Stimulated activated effector memory CD8-positive, alpha-beta T cell treated with anti-CD3 and anti-CD28 coated beads, Interleukin-12 subunit alpha, Interleukin-12 subunit beta, amount 100 ng/mL, for 72 hours (primary cell): ENCODE measurements around the gene AKR1B15.

Experiments used
- ATAC-seq: fragments of 150-1000 bp; cut with Tn5 transposase; 2 replicates; pipeline ENCODE4 v1.10.0; 2021
- DNase-seq, 2 donors: peaks; one replicate each; pipeline ENCODE4 v3.0.0; 2021 to 2022; ENCODE audit warnings: low spot score in 2 of 2
- H3K27ac Mint-ChIP-seq: one replicate; pipeline ENCODE4 v1.8.0; 2022; ENCODE audit warnings: mild to moderate bottlenecking, mixed read lengths
- H3K36me3 Mint-ChIP-seq: one replicate; pipeline ENCODE4 v1.8.0; 2022; ENCODE audit warnings: mild to moderate bottlenecking, mixed read lengths
- H3K4me1 Mint-ChIP-seq: one replicate; pipeline ENCODE4 v1.8.0; 2022; ENCODE audit warnings: mixed read lengths
- H3K4me3 Mint-ChIP-seq: one replicate; pipeline ENCODE4 v1.8.0; 2022; ENCODE audit warnings: mild to moderate bottlenecking, mixed read lengths
- H3K9me3 Mint-ChIP-seq: one replicate; pipeline ENCODE4 v1.8.0; 2022; ENCODE audit warnings: mixed read lengths

AKR1B15 gene

GRCh38 chr7:134611611-134612151 lies 62.8 kb downstream of the AKR1B15 start:
- DNase-seq (no peak), ATAC-seq (no peak)
- no peaks in the 10 kb centered on the region for H3K36me3 Mint-ChIP-seq
- no peak overlapping the region for H3K4me3 Mint-ChIP-seq
- H3K27ac Mint-ChIP-seq, result no peak overlapping the region
- H3K9me3 Mint-ChIP-seq, result no peaks in the 10 kb centered on the region
- H3K4me1 Mint-ChIP-seq, result peaks cover 10% of the 10 kb centered on the region

GRCh38 chr7:134612197-134612596 lies 63.3 kb downstream of the AKR1B15 start:
- ATAC-seq (no peak), DNase-seq (no peak)
- Mint-ChIP-seq H3K27ac (no peak overlapping the region), H3K4me3 (no peak overlapping the region), H3K4me1 (peaks cover 10% of the 10 kb centered on the region), H3K9me3 (no peaks in the 10 kb centered on the region), H3K36me3 (no peaks in the 10 kb centered on the region)

GRCh38 chr7:134613623-134614347 lies 64.9 kb downstream of the AKR1B15 start:
- H3K4me3 Mint-ChIP-seq, result no peak overlapping the region
- no peaks in the 10 kb centered on the region for H3K9me3 Mint-ChIP-seq
- H3K4me1 Mint-ChIP-seq, result peaks cover 14% of the 10 kb centered on the region
- DNase-seq (peak in 1 of 2 donors; percentile 61), ATAC-seq (peak; percentile 92)
- peak overlapping the region; percentile 54 for H3K27ac Mint-ChIP-seq
- H3K36me3 Mint-ChIP-seq, result no peaks in the 10 kb centered on the region

GRCh38 chr7:134616611-134617010 lies 67.7 kb downstream of the AKR1B15 start:
- Mint-ChIP-seq H3K4me1 (peaks cover 14% of the 10 kb centered on the region), H3K36me3 (no peaks in the 10 kb centered on the region), H3K27ac (no peak overlapping the region), H3K4me3 (no peak overlapping the region), H3K9me3 (no peaks in the 10 kb centered on the region)
- DNase-seq (no peak), ATAC-seq (no peak)

- Mint-ChIP-seq H3K27ac (no peak overlapping the region), H3K4me1 (peaks cover 10% of the 10 kb centered on the region), H3K9me3 (no peaks in the 10 kb centered on the region), H3K36me3 (no peaks in the 10 kb centered on the region), H3K4me3 (no peak overlapping the region)
- DNase-seq (no peak), ATAC-seq (no peak)
Measured at GRCh38 chr7:134618756-134619530, 70.0 kb downstream of the AKR1B15 start.

- peak; percentile 58 for ATAC-seq
- H3K36me3 Mint-ChIP-seq, result no peaks in the 10 kb centered on the region
- peaks cover 4% of the 10 kb centered on the region for H3K4me1 Mint-ChIP-seq
- H3K27ac Mint-ChIP-seq, result no peak overlapping the region
- H3K9me3 Mint-ChIP-seq, result no peaks in the 10 kb centered on the region
- DNase-seq, result no peak
- H3K4me3 Mint-ChIP-seq, result no peak overlapping the region
Measured at GRCh38 chr7:134619627-134620331, 70.9 kb downstream of the AKR1B15 start.

- Mint-ChIP-seq H3K4me1 (peaks cover 4% of the 10 kb centered on the region), H3K36me3 (no peaks in the 10 kb centered on the region), H3K9me3 (no peaks in the 10 kb centered on the region), H3K27ac (no peak overlapping the region), H3K4me3 (no peak overlapping the region)
- ATAC-seq, result no peak
- DNase-seq, result no peak
Measured at GRCh38 chr7:134622303-134622995, 73.5 kb downstream of the AKR1B15 start.

- ATAC-seq, result no peak
- Mint-ChIP-seq H3K9me3 (no peaks in the 10 kb centered on the region), H3K4me1 (no peaks in the 10 kb centered on the region), H3K27ac (no peak overlapping the region), H3K4me3 (no peak overlapping the region), H3K36me3 (no peaks in the 10 kb centered on the region)
- no peak for DNase-seq
Measured at GRCh38 chr7:134623193-134623592, 74.3 kb downstream of the AKR1B15 start.

- no peaks in the 10 kb centered on the region for H3K4me1 Mint-ChIP-seq
- H3K9me3 Mint-ChIP-seq, result no peaks in the 10 kb centered on the region
- DNase-seq, result no peak
- H3K36me3 Mint-ChIP-seq, result no peaks in the 10 kb centered on the region
- ATAC-seq, result no peak
- H3K4me3 Mint-ChIP-seq, result no peak overlapping the region
- no peak overlapping the region for H3K27ac Mint-ChIP-seq
Measured at GRCh38 chr7:134625550-134625949, 76.6 kb downstream of the AKR1B15 start.

- DNase-seq (no peak), ATAC-seq (no peak)
- Mint-ChIP-seq H3K9me3 (no peaks in the 10 kb centered on the region), H3K27ac (no peak overlapping the region), H3K36me3 (no peaks in the 10 kb centered on the region), H3K4me1 (no peaks in the 10 kb centered on the region), H3K4me3 (no peak overlapping the region)
Measured at GRCh38 chr7:134627109-134627774, 78.3 kb downstream of the AKR1B15 start.

- DNase-seq, result no peak
- no peaks in the 10 kb centered on the region for H3K36me3 Mint-ChIP-seq
- H3K4me3 Mint-ChIP-seq, result no peak overlapping the region
- no peaks in the 10 kb centered on the region for H3K4me1 Mint-ChIP-seq
- no peak overlapping the region for H3K27ac Mint-ChIP-seq
- no peak for ATAC-seq
- H3K9me3 Mint-ChIP-seq, result no peaks in the 10 kb centered on the region
Measured at GRCh38 chr7:134627775-134628153, 78.9 kb downstream of the AKR1B15 start.

- Mint-ChIP-seq H3K9me3 (no peaks in the 10 kb centered on the region), H3K27ac (no peak overlapping the region), H3K4me1 (no peaks in the 10 kb centered on the region), H3K36me3 (no peaks in the 10 kb centered on the region), H3K4me3 (no peak overlapping the region)
- ATAC-seq (no peak), DNase-seq (no peak)
Measured at GRCh38 chr7:134629445-134629844, 80.5 kb downstream of the AKR1B15 start.
